Peyer's patch (tissue), 4 donors: ENCODE results near the gene ACTC1.

Experiments used
- CTCF ChIP-seq, 6 experiments: fragments of 450-650 bp in 4 of 6; fragments of 200-600 bp in 2 of 6; sonication (generic) in 1 of 6; IDR thresholded peaks; one replicate each; pipeline ENCODE4 v1.5.1; 2017 to 2019; ENCODE audit warnings: antibody characterized with exemption in 6 of 6, mild to moderate bottlenecking in 3 of 6, moderate library complexity in 1 of 6
- POLR2A ChIP-seq, 2 donors: fragments of 450-650 bp; IDR thresholded peaks; one replicate each; pipeline ENCODE4 v1.5.1; 2017; ENCODE audit warnings: antibody characterized with exemption in 2 of 2, mild to moderate bottlenecking in 2 of 2, moderate library complexity in 2 of 2

GRCh38 chr15:34768530-34768929, 26.8 kb downstream of the ACTC1 start:
- TF ChIP-seq CTCF (IDR thresholded peaks at IDR 0.05) (no peak), POLR2A (IDR thresholded peaks at IDR 0.05) (no peak)
